Cortex of kidney (tissue), 1 donor: ENCODE measurements around the gene S100PBP.

Experiments used
- DNase-seq: peaks from one replicate; lab custom pipeline; 2025; lab: John Stamatoyannopoulos, UW

S100PBP gene

GRCh38 chr1:32888134-32888533, 70.7 kb downstream of the S100PBP start:
- DNase-seq, result no peak

GRCh38 chr1:32888677-32889420, 71.4 kb downstream of the S100PBP start:
- no peak for DNase-seq

- no peak for DNase-seq
Observed at GRCh38 chr1:32889731-32890278, 72.4 kb downstream of the S100PBP start.

GRCh38 chr1:32890516-32891240, 73.2 kb downstream of the S100PBP start:
- no peak for DNase-seq

GRCh38 chr1:32891241-32891570, 73.8 kb downstream of the S100PBP start:
- no peak for DNase-seq

GRCh38 chr1:32891630-32892029, 74.2 kb downstream of the S100PBP start:
- DNase-seq, result no peak

- no peak for DNase-seq
Observed at GRCh38 chr1:32892368-32893197, 75.1 kb downstream of the S100PBP start.

GRCh38 chr1:32893198-32894018, 76.0 kb downstream of the S100PBP start:
- DNase-seq, result no peak

GRCh38 chr1:32894019-32894600, 76.7 kb downstream of the S100PBP start:
- no peak for DNase-seq

- DNase-seq, result no peak
Observed at GRCh38 chr1:32894681-32895080, 77.2 kb downstream of the S100PBP start.

- DNase-seq, result no peak
Observed at GRCh38 chr1:32895325-32896215, 78.1 kb downstream of the S100PBP start.

- no peak for DNase-seq
Observed at GRCh38 chr1:32896451-32896850, 79.0 kb downstream of the S100PBP start.

- DNase-seq, result no peak
Observed at GRCh38 chr1:32897082-32898049, 79.9 kb downstream of the S100PBP start.

GRCh38 chr1:32898056-32898455, 80.6 kb downstream of the S100PBP start:
- DNase-seq, result no peak

GRCh38 chr1:32898958-32899357, 81.5 kb downstream of the S100PBP start:
- DNase-seq, result no peak

- DNase-seq, result no peak
Observed at GRCh38 chr1:32899586-32900296, 82.3 kb downstream of the S100PBP start.

GRCh38 chr1:32900371-32900955, 83.0 kb downstream of the S100PBP start:
- no peak for DNase-seq
